D721Med (cell line): ENCODE measurements around the gene KRTAP10-3.

Source experiments
- DNase-seq: peaks from one replicate; pipeline ENCODE4 v3.0.0; 2011; ENCODE audit warnings: low spot score; ENCODE audit not compliant: insufficient read length
- FAIRE-seq: peaks from 2 replicates; lab custom pipeline; 2011; peaks lifted over from hg19 to GRCh38; lab: Jason Lieb, UNC
- CTCF ChIP-seq: IDR thresholded peaks from 2 replicates; pipeline ENCODE4 v1.5.1; 2012; ENCODE audit warnings: mild to moderate bottlenecking, control low read depth; ENCODE audit not compliant: insufficient read depth; ENCODE audit errors: missing control alignments

Gene KRTAP10-3

GRCh38 chr21:44514746-44515358 lies 43.7 kb downstream of the KRTAP10-3 start:
- TF ChIP-seq CTCF: no peak

GRCh38 chr21:44514218-44514520 lies 44.4 kb downstream of the KRTAP10-3 start:
- no peak for TF ChIP-seq CTCF
- no peak for FAIRE-seq
- DNase-seq: no peak

More at GRCh38 chr21:44514746-44515358, 43.7 kb downstream of the KRTAP10-3 start:
- FAIRE-seq (no peak), DNase-seq (no peak)

- no peak for FAIRE-seq
These were observed 45.0 kb downstream of the KRTAP10-3 start for GRCh38 chr21:44513389-44514217.

GRCh38 chr21:44512496-44513388 lies 45.9 kb downstream of the KRTAP10-3 start:
- no peak for TF ChIP-seq CTCF
- FAIRE-seq: no peak
- no peak for DNase-seq

More at GRCh38 chr21:44513389-44514217, 45.0 kb downstream of the KRTAP10-3 start:
- no peak for TF ChIP-seq CTCF
- no peak for DNase-seq

- DNase-seq (no peak), FAIRE-seq (no peak)
- no peak for TF ChIP-seq CTCF
These were observed 46.7 kb downstream of the KRTAP10-3 start for GRCh38 chr21:44511938-44512275.

- TF ChIP-seq CTCF: no peak
- DNase-seq: no peak
- no peak for FAIRE-seq
These were observed 47.2 kb downstream of the KRTAP10-3 start for GRCh38 chr21:44511219-44511937.
